GM19238 (cell line): ENCODE measurements around the gene COLEC11.

Experiments used
- DNase-seq: peaks from one replicate; pipeline ENCODE4 v3.0.0; 2011; ENCODE audit warnings: low spot score; ENCODE audit not compliant: insufficient read length

Gene COLEC11

DNA sequence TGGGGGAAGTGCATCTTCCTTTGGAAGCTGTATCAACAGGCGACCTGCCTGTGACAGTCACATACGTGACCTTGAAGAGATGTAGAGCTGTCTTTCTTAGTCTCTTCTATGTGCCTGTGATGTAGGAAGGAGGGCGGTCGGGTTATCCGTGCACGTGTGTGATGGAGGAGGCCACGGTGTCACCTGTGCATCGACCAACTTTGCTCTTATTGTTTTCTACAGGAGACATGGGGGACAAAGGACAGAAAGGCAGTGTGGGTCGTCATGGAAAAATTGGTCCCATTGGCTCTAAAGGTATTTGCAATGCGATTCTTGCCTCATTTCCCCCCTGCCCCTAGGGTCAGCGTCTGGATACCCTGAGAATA is 42.4 kb downstream of the COLEC11 start:
- DNase-seq: no peak

DNA sequence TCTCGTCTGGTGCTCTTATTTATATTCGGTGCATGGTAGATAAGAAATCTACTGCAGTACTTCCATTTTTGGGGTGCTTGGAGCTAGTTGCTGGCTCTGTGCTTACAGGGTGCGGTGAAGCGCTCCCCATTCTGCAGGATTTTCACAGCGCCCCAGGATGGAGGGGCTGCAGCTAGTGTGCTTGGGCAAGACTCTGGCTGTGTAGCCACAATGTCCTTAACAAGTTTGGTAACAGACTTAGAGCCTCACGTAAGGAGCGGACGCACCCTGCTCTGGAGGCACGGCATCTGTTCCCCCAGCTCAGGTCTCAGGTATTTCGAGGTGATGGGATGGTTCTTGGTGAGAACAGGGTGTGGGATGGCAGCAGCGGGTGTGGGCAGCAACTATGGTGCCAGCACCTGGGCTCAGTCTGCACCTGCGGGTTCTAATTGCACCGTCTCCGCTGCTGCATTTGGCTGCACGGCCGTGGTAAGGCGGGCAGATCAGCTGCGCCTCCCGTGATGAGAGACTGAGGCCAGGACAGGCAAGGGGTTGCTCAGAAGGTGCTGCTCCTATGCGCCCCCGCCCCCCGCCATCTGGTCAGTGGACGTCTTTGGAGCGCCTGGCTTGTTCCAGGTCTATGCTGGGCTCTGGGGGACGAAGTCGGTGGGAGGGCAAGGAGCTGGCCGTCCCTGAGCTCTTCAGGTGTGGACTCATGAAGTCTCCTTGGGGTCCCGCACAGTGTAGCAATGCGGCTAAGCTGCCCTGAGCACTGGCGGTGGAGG is 43.0 kb downstream of the COLEC11 start:
- no peak for DNase-seq

DNA sequence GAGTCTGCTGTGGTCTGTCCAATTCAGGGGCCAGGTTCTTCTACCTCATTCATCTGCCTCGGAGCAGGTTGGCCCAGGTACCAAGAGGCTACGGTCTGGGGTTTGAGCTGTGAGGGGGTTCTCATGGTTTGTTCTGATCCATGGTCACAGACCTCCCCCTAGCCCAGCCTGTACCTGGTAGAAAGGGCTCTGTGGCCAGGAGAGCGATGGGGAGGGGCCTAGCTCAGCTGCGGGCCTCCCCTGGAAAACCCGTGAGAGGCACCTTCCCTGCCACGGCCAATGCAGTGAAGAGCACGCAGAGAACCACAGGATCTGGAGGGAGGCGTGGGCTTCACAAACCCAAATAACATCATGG is 43.5 kb downstream of the COLEC11 start:
- no peak for DNase-seq

- no peak for DNase-seq
These were observed 44.2 kb downstream of the COLEC11 start for GRCh38 chr2:3639015-3639630.

DNA sequence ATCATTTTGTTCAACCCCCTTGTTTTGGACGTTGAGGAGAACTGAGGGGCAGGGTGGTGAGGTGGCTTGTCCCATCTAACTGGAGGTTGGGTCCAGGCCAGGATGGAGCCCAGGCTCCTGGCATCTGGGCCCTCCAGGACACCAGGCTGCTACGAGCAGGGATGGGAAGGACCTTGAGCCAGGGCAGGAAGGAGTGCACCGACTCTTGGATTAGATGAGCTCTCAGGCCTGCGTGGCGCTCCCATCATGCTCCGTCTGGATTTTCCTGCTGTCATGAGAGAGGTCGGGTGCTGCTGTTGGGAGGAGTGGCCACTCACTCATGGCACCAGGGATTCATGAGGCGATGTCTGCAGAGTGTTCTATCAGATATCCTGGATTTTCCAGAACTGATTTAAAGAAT is 44.7 kb downstream of the COLEC11 start:
- no peak for DNase-seq

DNA sequence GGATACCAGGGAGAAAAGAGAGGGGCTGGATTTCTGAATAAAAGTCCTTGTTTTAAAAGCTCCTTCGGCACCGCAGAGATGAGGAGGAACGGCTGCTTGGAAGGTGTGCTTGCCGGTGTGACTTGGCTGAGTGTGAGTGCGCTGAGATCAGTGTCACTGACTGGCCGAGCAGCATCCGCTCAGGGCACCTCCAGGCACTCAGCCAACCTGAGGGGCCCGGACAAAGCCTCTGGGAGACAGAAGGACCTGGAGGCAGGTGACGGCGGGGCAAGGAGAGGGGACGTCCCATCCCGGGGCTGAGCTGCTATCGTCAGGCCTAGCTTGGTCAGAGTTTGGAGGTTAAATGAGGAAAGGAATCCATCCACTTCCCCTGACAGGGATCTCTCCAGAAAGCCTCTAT is 46.3 kb downstream of the COLEC11 start:
- DNase-seq: no peak

DNA sequence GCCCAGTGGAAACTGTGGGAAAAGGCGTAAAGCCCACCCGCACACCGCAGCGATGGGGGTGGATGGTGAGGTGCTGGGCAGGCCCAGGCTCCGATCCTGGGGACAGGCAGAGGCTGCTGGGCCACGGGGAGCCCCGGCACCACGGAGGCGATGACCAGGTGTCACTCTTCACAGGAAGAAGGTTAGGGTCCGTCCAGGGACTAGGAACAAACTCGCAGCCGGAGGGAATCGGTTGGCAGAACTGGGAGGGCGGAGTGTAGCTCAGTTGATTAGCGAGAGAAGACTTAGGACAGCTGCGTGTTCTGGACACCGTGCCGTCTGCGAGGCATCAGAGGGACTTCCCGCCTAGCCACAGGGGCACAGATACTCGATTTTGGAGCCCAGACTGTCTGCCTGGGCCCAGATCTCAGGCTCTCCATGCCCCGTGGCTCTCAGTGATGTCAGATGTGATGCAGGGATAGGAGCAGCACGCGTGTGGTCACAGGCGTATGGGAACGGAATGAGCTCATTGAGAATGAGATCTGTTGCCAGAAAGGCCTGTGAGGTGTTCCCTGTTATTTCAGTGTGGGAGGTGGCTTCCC is 47.0 kb downstream of the COLEC11 start:
- no peak for DNase-seq

- DNase-seq: no peak
These were observed 47.8 kb downstream of the COLEC11 start for GRCh38 chr2:3642521-3643215.

GRCh38 chr2:3643371-3644245 is 48.7 kb downstream of the COLEC11 start:
- DNase-seq: no peak

GRCh38 chr2:3644246-3644525 is 49.3 kb downstream of the COLEC11 start:
- no peak for DNase-seq

DNA sequence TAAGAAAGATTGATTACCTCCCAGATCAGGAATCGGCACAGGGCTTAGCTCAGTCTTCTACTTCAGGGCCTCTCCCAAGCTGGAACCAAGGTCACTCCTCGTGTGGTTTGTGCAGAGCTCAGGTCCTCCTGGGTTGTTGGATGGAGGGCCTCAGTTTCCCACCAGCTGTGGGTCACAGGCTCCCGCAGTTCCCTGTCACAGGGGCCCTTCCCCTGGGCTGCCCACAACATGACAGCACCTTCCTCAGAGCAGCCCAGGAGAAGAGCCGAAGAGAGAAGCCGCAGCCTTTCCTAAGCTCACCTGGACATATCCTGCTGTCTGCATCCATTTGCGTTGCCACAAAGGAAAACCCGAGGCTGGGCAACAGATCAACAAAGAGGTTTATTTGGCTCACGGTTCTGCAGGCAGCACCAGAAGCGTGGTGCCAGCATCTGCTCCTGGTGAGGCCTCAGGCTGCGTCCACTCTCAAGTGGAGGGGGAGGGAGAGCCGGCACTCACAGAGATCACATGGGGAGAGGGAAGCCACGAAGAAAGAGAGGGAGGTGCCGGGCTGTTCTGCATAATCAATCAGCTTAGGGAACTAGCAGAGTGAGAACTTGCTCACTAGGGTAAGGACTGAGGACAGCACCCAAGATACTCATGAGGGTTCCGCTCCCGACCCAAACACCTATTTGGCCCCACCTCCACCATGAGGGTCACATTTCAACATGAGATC is 50.1 kb downstream of the COLEC11 start:
- no peak for DNase-seq

DNA sequence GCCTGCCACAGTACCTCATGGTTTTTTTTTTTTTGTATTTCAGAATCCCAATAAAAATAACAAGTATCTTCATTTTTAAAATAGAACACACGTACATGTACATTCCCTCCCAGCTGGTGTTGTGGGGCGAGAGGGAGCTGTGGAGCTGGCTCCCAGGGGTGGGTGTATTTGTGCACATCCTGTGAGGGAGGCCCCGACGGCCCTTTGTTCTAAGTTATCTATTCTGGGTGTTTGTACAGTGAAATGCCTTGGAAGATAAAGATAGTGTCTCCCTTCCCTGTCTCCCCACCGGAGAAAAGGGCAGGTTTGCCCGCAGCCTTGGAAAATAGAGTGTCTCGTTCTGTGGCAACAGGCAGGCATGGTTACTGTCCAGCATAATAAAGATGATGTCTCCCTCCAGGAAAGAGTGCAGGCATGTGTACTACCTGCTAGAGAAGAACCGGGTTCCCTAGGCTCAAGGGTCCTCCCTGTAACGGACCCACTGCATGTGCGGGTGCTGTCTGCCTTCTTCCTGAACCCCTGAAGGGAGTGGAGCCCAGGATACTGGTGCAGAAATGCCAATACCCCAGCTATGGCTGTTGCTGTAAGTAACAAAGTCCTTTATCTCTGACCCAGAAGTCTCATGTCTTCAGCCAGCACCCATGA is 51.0 kb downstream of the COLEC11 start:
- DNase-seq: no peak

DNA sequence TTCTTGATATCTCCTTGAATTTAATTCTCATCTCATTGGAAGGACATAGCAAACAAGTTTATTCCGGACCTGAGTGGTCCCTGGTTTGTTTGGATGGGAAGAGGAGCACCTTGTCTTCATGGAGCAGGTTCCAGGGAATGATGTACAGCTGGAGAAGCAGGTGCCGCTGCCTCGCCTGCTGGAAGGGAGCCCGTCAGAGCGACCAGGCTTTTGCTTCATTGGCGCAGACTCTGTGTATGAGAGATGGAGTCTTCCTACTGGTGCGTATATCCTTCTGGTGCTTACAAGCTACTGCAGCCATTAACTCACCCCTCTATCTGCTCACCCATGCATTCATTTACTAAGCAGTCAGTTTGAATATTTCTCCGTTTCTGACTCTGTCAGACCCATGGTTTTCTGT is 51.5 kb downstream of the COLEC11 start:
- no peak for DNase-seq

DNA sequence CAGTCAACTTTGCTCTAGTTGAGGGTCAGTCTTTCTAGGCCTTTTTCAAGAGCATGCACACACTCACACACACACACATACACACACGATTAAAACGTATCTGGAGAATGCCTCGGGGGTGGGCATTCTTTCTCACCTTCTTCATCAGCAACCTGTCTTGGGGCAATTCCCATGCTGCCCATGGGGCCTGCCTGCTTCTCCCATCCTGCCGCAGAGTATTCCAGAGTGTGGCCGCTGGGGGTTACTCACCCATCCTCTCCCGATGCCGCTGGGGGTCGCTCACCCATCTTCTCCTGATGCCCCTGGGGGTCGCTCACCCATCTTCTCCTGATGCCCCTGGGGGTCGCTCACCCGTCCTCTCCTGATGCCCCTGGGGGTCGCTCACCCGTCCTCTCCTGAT is 52.3 kb downstream of the COLEC11 start:
- no peak for DNase-seq

GRCh38 chr2:3647831-3648651 is 53.1 kb downstream of the COLEC11 start:
- no peak for DNase-seq

- DNase-seq: no peak
These were observed 53.8 kb downstream of the COLEC11 start for GRCh38 chr2:3648652-3649177.

- no peak for DNase-seq
These were observed 54.7 kb downstream of the COLEC11 start for GRCh38 chr2:3649581-3649980.

GRCh38 chr2:3650140-3650920 is 55.4 kb downstream of the COLEC11 start:
- no peak for DNase-seq
